Left ventricle myocardium superior (tissue), 1 donor: ENCODE data around the gene RIN3. TPM values are rescaled to one million over a fixed set of nuclear protein-coding genes. Genes with fewer than 3 reads are reported as not detected.

Experiments used
- ATAC-seq: fragments of 200-7000 bp; cut with Tn5 transposase; one replicate; pipeline ENCODE4 v1.9.1; 2020; ENCODE audit warnings: mild to moderate bottlenecking, moderate library complexity
- DNase-seq: peaks from one replicate; pipeline ENCODE4 v3.0.0-alpha.2; 2020
- intact Hi-C: fragments of 100-400 bp; cut with micrococcal nuclease; formaldehyde crosslinking; loops from one replicate; pipeline ENCODE4 v1.11.0; 2022
- total RNA-seq: library from RNA; stranded (reverse); fragmentation: NEBNext Ultra II Directional; extraction: Animal tissue kit (Norgen Biotek cat#: 25700); gene quantifications from one replicate; pipeline ENCODE4 v1.2.1, GENCODE V29; 2021
- donor health status: DM: no; HTN: yes; CAD: no; lungs with severe emphysema.

The RIN3 gene
- total RNA-seq, 1 donor from 2014 or later, result 14.7 TPM

DNA sequence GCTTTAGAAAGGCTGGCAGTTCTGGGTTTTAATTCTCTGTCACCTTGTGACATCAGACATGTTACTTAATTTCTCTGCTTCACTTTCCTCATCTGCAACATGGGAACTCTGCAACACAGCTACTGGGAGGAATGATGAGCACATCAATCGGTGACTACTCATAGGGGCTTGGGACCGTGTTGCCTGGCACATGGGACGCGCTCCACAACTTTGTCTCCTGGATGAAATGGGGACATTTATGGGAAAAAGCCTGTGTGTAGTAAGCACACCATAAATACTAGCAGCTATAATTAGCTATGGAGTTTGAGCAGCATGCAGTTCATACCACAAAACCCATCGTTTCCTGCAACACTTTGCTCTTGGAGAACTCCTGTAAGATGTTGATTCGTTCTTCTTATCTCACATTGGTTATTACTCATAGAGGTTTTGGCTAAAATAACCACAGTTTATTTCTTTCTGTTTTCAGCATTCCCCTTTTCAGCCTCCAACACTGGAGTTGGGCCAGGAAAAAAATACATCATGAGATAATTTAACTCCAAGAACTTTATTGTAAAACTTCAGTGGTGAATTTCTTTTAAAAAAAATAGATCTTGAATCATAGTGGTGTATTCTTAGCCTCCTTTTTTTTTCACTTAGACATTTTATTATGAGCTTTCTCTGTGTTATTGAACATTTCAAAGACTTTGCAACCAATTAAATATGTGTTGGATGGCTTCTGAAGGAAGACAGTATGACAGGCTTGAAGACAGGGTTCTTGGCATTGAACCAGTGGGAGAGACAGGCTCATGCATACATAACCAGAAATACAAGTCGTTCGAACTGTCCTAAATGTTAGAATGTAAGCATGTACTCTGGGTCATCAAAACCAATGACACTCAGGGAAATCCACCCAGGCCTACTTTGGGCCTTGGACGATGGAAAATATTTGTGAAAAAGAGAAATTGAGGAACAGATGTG, 72.7 kb downstream of the RIN3 start:
- intact Hi-C loops, result no loop called here
- ATAC-seq (peak; percentile 78), DNase-seq (no peak)

GRCh38 chr14:92586963-92587699, 73.5 kb downstream of the RIN3 start:
- ATAC-seq (no peak), DNase-seq (no peak)

DNA sequence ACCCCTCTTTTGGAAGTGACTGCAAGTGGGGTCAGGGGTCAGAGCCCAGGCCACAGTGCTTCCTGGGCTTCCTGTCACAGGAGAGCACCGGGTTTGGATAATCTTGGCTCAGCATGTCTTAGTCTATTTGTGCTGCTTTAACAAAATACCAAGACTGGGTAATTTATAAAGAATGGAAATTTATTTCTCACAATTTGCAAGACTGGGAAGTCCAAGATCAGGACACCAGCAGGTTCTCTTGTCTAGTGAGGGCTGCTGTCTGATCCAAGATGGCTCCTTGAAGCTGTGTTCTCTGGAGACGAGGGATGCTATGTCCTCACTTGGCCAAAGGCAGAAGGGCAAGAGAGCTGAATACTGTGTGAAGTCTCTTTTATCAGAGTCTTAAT, 74.1 kb downstream of the RIN3 start:
- no peak for DNase-seq
- no peak for ATAC-seq
- intact Hi-C loops, result no loop called here

More at GRCh38 chr14:92586963-92587699, 73.5 kb downstream of the RIN3 start:
- intact Hi-C loops, result no loop called here

GRCh38 chr14:92589213-92589852, 75.8 kb downstream of the RIN3 start:
- ATAC-seq (peak; percentile 43), DNase-seq (no peak)
- intact Hi-C loops, result no loop called here

DNA sequence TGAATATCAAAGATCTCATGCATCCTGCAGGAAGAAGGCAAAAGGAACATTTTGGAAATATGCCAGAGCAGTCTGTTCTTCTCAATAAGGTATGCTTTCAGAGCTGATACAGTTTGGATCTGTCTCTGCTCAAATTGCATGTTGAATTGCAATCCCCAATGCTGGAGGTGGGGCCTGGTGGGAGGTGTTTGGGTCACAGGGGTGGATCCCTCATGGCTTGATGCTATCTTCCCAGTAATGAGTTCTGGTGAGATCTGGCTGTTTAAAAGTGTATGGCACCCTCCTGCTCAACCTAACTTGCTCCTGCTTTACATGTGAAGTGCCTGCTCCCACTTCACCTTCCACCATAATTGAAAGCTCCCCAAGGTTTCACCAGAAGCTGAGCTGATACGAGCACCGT, 76.6 kb downstream of the RIN3 start:
- intact Hi-C loops, result no loop called here
- ATAC-seq (no peak), DNase-seq (no peak)

- DNase-seq (no peak), ATAC-seq (no peak)
- intact Hi-C loops, result no loop called here
Measured at GRCh38 chr14:92590941-92591340, 77.4 kb downstream of the RIN3 start.

- ATAC-seq (no peak), DNase-seq (no peak)
- intact Hi-C loops, result no loop called here
Measured at GRCh38 chr14:92591346-92591745, 77.8 kb downstream of the RIN3 start.

- no peak for DNase-seq
- no peak for ATAC-seq
- intact Hi-C loops, result no loop called here
Measured at GRCh38 chr14:92595267-92595666, 81.7 kb downstream of the RIN3 start.

DNA sequence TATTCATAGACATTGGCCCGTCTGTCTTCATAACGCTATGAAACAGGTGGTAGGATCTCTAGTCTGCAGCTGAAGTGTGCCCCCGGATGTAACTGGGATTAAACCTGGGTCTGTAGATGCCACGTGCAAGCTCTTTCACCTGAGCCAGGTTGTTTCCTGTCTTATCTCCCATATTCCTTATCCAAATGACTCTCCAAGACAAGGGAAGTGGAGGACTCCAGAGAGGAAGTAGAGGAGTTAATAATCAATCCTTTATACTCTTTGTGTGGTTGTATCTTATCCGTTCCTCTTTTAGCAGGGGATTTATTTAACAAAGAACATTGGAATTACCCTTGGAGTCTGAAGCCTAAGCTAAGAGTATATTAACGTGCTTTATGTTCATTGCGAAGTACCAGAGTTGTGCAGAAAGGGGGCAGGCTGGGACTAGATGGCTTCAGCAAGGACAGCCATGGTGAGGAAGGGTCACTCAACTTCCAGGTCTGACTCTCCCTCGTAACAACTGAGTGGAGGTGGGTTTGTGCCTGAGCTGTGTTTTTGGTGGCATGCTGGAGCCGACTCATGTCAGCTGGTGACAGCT, 82.8 kb downstream of the RIN3 start:
- ATAC-seq (no peak), DNase-seq (no peak)
- intact Hi-C loops, result no loop called here

DNA sequence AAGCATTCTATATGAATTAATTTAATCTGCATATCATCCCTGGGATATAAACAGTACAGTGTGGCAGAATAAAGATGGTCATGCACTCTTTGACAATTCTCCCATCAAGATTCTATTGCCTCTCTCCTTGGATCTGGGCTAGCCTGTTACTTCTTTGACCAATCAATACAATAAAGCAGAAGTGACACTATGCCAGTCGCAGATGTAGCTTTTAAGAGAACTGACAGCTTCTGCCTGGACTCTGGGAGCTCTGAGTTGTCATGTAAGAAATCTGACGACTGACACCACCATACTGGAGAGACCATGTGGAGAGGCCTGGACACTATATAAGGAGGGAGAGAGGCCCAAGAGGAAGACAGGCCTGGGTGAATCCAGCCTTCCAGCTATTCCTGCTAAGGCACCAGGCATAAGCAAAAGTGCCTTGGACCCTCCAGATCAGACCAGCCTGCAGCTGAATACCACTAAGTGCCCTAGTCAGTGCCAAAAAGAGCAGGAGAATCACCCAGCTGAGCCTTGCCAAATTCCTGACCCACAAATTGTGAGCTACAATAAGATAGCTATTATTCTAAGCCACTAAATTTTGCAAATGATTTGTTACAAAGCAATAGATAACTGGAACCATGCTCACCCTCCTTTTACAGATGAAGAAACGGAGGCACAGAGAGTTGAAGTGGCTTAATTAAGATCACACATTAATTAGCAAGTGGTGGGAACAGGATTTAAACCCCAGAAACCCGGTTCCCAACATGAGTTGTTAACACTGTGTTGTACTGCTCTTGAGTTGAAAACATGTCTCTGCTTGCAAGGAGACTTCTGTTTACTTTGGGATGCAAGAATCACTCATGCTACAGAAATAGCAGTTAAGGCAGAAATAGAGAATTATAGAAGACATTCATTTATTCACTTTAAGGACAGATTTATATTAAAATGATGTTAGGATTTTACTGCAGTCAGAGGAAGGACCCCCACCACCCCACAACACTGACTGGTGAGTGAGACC, 84.6 kb downstream of the RIN3 start:
- ATAC-seq (no peak), DNase-seq (no peak)
- intact Hi-C loops, result no loop called here

- DNase-seq, result no peak
- intact Hi-C loops, result no loop called here
- ATAC-seq, result no peak
Measured at GRCh38 chr14:92599811-92600210, 86.2 kb downstream of the RIN3 start.

- ATAC-seq (no peak), DNase-seq (no peak)
- intact Hi-C loops, result no loop called here
Measured at GRCh38 chr14:92600318-92601053, 86.9 kb downstream of the RIN3 start.

GRCh38 chr14:92601131-92601710, 87.6 kb downstream of the RIN3 start:
- DNase-seq (no peak), ATAC-seq (peak; percentile 11)
- intact Hi-C loops, result no loop called here

DNA sequence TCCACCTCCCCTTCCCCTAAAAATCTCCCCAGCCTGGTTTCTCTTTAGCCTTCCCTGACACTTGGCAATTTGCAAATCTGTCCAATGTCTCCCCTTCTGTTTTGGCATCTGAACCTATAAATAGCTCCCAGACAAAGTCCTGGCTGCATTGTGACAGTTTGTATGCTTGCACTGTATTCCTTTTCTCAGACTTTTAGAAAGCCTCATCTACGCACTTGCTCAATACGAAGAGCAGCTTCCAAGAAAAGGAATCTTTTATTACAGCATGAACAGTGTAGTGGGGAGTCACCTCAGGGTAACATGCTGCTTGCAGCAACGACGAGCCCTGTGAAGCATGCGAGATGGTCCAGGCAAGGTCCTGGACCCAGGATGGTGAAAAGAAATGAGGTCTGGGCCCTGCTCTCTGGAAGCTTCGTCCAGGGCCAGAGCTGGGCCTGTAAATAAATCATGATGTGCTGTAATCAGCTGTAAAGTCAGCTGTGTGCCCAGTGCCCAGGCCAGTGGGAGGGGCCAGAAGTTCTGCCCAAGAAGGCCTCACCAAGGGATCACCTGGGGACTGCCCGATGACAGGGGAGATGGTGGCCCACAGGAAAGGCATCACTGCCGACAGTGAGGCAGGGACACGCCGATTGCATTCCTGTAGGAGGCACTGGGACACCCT, 88.3 kb downstream of the RIN3 start:
- intact Hi-C loops, result no loop called here
- DNase-seq (no peak), ATAC-seq (peak; percentile 70)

DNA sequence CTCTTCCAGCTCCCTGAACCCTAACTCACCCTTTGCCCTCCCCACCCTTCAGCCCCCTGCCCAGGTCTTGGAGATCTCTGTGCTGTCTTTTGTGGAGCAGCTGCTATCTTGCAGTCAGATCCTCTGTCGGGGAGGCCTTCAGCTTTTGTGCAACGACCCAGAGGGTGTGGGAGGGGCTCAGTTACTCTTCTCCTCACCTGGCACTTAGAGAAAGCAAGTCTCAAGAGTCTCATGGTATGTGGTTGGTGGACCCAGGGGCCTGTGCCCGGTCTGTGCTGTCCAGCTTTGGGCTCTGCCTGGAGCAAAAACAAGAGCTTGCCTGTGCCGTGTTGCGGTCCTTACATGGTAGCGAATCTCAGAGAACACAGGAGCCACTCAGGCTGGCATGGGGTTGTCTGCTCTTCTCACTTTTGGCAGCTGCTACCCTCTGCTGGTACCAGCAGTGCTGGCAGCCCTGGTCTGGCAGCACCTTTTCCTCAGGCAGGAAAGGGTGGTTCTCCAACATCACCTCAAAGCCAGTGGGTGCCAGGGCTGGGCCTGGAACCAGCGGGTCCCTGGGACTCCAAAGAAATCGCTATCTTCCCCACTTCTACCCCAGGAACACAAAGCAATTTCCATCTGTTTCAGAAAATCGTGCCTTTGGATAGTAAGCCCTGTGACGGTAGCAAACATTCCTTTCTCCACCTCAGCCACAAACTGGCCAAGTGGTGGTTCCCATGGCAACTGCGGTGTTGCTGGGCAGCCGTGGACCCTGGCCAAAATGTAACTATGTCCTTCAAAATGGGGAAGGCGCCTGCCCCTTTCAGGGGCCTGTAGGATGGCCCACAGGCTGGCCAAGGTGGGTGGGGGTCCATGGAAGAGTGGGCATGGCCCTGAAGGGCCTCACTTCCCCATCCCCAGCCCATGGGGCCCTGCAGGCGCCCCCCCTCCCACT, 90.0 kb downstream of the RIN3 start:
- DNase-seq (peak; percentile 55), ATAC-seq (peak; percentile 94)
- intact Hi-C loops, result no loop called here
